AG04450 (cell line): Measurements from ENCODE around the gene MAPK13. TPM values are rescaled to one million over a fixed set of nuclear protein-coding genes. Genes with fewer than 3 reads are reported as not detected.

Source experiments
- CTCF ChIA-PET: fragments of 300-600, 350-600 bp; formaldehyde crosslinking; extraction: SDS; loops from one replicate; lab custom pipeline; 2022; ENCODE audit warnings: antibody characterized with exemption, inconsistent platforms; lab: Charles Lee
- POLR2A ChIA-PET: fragments of 350-600 bp; formaldehyde crosslinking; extraction: SDS; loops from one replicate; lab custom pipeline; 2021; ENCODE audit warnings: antibody characterized with exemption, inconsistent platforms; lab: Yijun Ruan, JAX
- DNase-seq: peaks from one replicate; pipeline ENCODE4 v3.0.0-alpha.2; 2011; ENCODE audit warnings: low read depth, low spot score
- H3K27ac ChIP-seq: one replicate; pipeline ENCODE4 v1.5.1; 2012; ENCODE audit warnings: low read depth, low read length, control low read depth
- H3K27me3 ChIP-seq: one replicate; pipeline ENCODE4 v1.6.0; 2012; ENCODE audit warnings: low read length; ENCODE audit not compliant: control insufficient read depth, insufficient read depth
- H3K4me3 ChIP-seq: 2 replicates; pipeline ENCODE4 v1.5.1; 2011; ENCODE audit warnings: mild to moderate bottlenecking, low read depth, low read length, control low read depth
- H3K9me3 ChIP-seq: 2 replicates; pipeline ENCODE4 v1.5.1; 2012; ENCODE audit warnings: low read length; ENCODE audit not compliant: control insufficient read depth, insufficient read depth
- CTCF ChIP-seq: IDR thresholded peaks from 2 replicates; pipeline ENCODE4 v1.5.1; 2011; ENCODE audit warnings: low read depth, low read length, control low read depth, inconsistent platforms
- polyA plus RNA-seq: library from polyadenylated mRNA; depleted of rRNA; stranded (reverse); fragments of >200 nt; gene quantifications from 2 replicates; pipeline ENCODE4 v1.2.3, GENCODE V29; 2011

MAPK13 gene
- polyA plus RNA-seq, 1 experiment, result 3.8 TPM

GRCh38 chr6:36141091-36141490, 10.8 kb downstream of the MAPK13 start:
- TF ChIP-seq CTCF, result no peak
- no peak overlapping the region for H3K4me3 ChIP-seq
- no peaks in the 10 kb centered on the region for H3K9me3 ChIP-seq
- CTCF ChIA-PET, result no interaction called here
- DNase-seq, result no peak
- POLR2A ChIA-PET, result no interaction called here
- H3K27me3 ChIP-seq, result no peaks in the 10 kb centered on the region
- no peak overlapping the region for H3K27ac ChIP-seq

GRCh38 chr6:36141961-36142360, 11.6 kb downstream of the MAPK13 start:
- no peaks in the 10 kb centered on the region for H3K27me3 ChIP-seq
- H3K27ac ChIP-seq, result no peak overlapping the region
- H3K9me3 ChIP-seq, result no peaks in the 10 kb centered on the region
- no peak for DNase-seq
- CTCF ChIA-PET, result no interaction called here
- POLR2A ChIA-PET, result no interaction called here
- no peak for TF ChIP-seq CTCF
- H3K4me3 ChIP-seq, result no peak overlapping the region

- no peak overlapping the region for H3K27ac ChIP-seq
- no peak overlapping the region for H3K4me3 ChIP-seq
- H3K9me3 ChIP-seq, result no peaks in the 10 kb centered on the region
- DNase-seq, result no peak
- CTCF ChIA-PET, result no interaction called here
- TF ChIP-seq CTCF, result no peak
- POLR2A ChIA-PET, result no interaction called here
- H3K27me3 ChIP-seq, result peaks cover 6% of the 10 kb centered on the region
Observed at GRCh38 chr6:36142971-36143838, 12.9 kb downstream of the MAPK13 start.

- Histone ChIP-seq H3K27me3 (peaks cover 9% of the 10 kb centered on the region), H3K27ac (no peak overlapping the region), H3K4me3 (no peak overlapping the region), H3K9me3 (no peaks in the 10 kb centered on the region)
- TF ChIP-seq CTCF, result no peak
- CTCF ChIA-PET, result no interaction called here
- POLR2A ChIA-PET, result no interaction called here
- DNase-seq, result no peak
Observed at GRCh38 chr6:36145495-36145894, 15.2 kb downstream of the MAPK13 start.

GRCh38 chr6:36147294-36147693, 17.0 kb downstream of the MAPK13 start:
- CTCF ChIA-PET, result no interaction called here
- Histone ChIP-seq H3K27me3 (peaks cover 13% of the 10 kb centered on the region), H3K4me3 (no peak overlapping the region), H3K27ac (no peak overlapping the region), H3K9me3 (no peaks in the 10 kb centered on the region)
- DNase-seq, result no peak
- POLR2A ChIA-PET, result no interaction called here
- no peak for TF ChIP-seq CTCF
